NOMO-1 treated with DMSO at 0.1 percent for 48 hours (cell line): ENCODE measurements around the gene SMARCB1.

Source experiments
- DNase-seq: peaks from one replicate; lab custom pipeline; 2025; ENCODE audit not compliant: unreplicated experiment; lab: John Stamatoyannopoulos, UW

SMARCB1 gene

GRCh38 chr22:23828800-23829680 lies 42.3 kb downstream of the SMARCB1 start:
- no peak for DNase-seq

- no peak for DNase-seq
Measured at GRCh38 chr22:23829845-23830372, 43.1 kb downstream of the SMARCB1 start.

- no peak for DNase-seq
Measured at GRCh38 chr22:23831261-23831660, 44.5 kb downstream of the SMARCB1 start.

GRCh38 chr22:23831781-23832180 lies 45.0 kb downstream of the SMARCB1 start:
- no peak for DNase-seq

- no peak for DNase-seq
Measured at GRCh38 chr22:23832226-23833016, 45.7 kb downstream of the SMARCB1 start.

GRCh38 chr22:23833017-23833751 lies 46.4 kb downstream of the SMARCB1 start:
- no peak for DNase-seq

GRCh38 chr22:23833911-23834317 lies 47.1 kb downstream of the SMARCB1 start:
- DNase-seq, result no peak

GRCh38 chr22:23834406-23834792 lies 47.6 kb downstream of the SMARCB1 start:
- DNase-seq, result no peak

- DNase-seq, result no peak
Measured at GRCh38 chr22:23834793-23835483, 48.2 kb downstream of the SMARCB1 start.

- DNase-seq, result no peak
Measured at GRCh38 chr22:23835484-23836144, 48.8 kb downstream of the SMARCB1 start.

- no peak for DNase-seq
Measured at GRCh38 chr22:23836281-23836680, 49.5 kb downstream of the SMARCB1 start.

- DNase-seq, result no peak
Measured at GRCh38 chr22:23836692-23837495, 50.1 kb downstream of the SMARCB1 start.

- no peak for DNase-seq
Measured at GRCh38 chr22:23837496-23837859, 50.7 kb downstream of the SMARCB1 start.

- DNase-seq, result peak; percentile 75
Measured at GRCh38 chr22:23837911-23838680, 51.3 kb downstream of the SMARCB1 start.

- peak; percentile 100 for DNase-seq
Measured at GRCh38 chr22:23838681-23839468, 52.1 kb downstream of the SMARCB1 start, which contains the start of gene DERL3. DERL3 (minus strand) TSS chr22:23839006; CDS start chr22:23838987, 19 bp downstream.

GRCh38 chr22:23840026-23840425 lies 53.3 kb downstream of the SMARCB1 start:
- DNase-seq, result no peak

- DNase-seq, result no peak
Measured at GRCh38 chr22:23841292-23841691, 54.5 kb downstream of the SMARCB1 start.
